Activated naive CD8-positive, alpha-beta T cell treated with anti-CD3 and anti-CD28 coated beads for 36 hours (primary cell): ENCODE results near the gene INPP4A. TPM values are rescaled to one million over a fixed set of nuclear protein-coding genes. Genes with fewer than 3 reads are reported as not detected.
"Not testable (repeated sequence)": the region's sequence is repeated elsewhere in the genome, so short reads cannot be mapped to it uniquely, and the experiment has no call there.

ENCODE experiments used
- DNase-seq: peaks from one replicate; pipeline ENCODE4 v3.0.0; 2021
- H3K27ac Mint-ChIP-seq: one replicate; pipeline ENCODE4 v1.8.0; 2022; ENCODE audit warnings: mild to moderate bottlenecking, moderate library complexity, mixed read lengths
- H3K27me3 Mint-ChIP-seq: one replicate; pipeline ENCODE4 v1.8.0; 2022; ENCODE audit warnings: mild to moderate bottlenecking, mixed read lengths
- H3K36me3 Mint-ChIP-seq: one replicate; pipeline ENCODE4 v1.8.0; 2021; ENCODE audit warnings: mild to moderate bottlenecking, mixed read lengths
- H3K4me1 Mint-ChIP-seq: one replicate; pipeline ENCODE4 v1.8.0; 2021; ENCODE audit warnings: mixed read lengths
- H3K4me3 Mint-ChIP-seq: one replicate; pipeline ENCODE4 v1.8.0; 2022; ENCODE audit warnings: mild to moderate bottlenecking, moderate library complexity, mixed read lengths
- H3K9me3 Mint-ChIP-seq: one replicate; pipeline ENCODE4 v1.8.0; 2022; ENCODE audit warnings: mixed read lengths
- total RNA-seq, 2 experiments: library from RNA; stranded (reverse); gene quantifications; one replicate each; pipeline ENCODE4 v1.2.3, GENCODE V29; 2021

The INPP4A gene
- total RNA-seq, 2 experiments from 2014 or later, result 31.6 to 31.9 TPM

GRCh38 chr2:98422449-98422848 is 22.2 kb upstream of the INPP4A start:
- Mint-ChIP-seq H3K27me3 (no peaks in the 10 kb centered on the region), H3K36me3 (peaks cover 7% of the 10 kb centered on the region), H3K9me3 (peaks cover 12% of the 10 kb centered on the region), H3K4me1 (no peaks in the 10 kb centered on the region), H3K4me3 (no peak overlapping the region), H3K27ac (no peak overlapping the region)
- DNase-seq, result no peak

GRCh38 chr2:98426771-98427170 is 17.9 kb upstream of the INPP4A start:
- Mint-ChIP-seq H3K27ac (no peak overlapping the region), H3K9me3 (peaks cover 10% of the 10 kb centered on the region), H3K4me3 (no peak overlapping the region), H3K36me3 (peaks cover 7% of the 10 kb centered on the region), H3K27me3 (no peaks in the 10 kb centered on the region), H3K4me1 (no peaks in the 10 kb centered on the region)
- DNase-seq, result no peak

GRCh38 chr2:98432145-98432544 is 12.5 kb upstream of the INPP4A start:
- no peak overlapping the region for H3K27ac Mint-ChIP-seq
- peaks cover 10% of the 10 kb centered on the region for H3K9me3 Mint-ChIP-seq
- no peaks in the 10 kb centered on the region for H3K4me1 Mint-ChIP-seq
- no peaks in the 10 kb centered on the region for H3K27me3 Mint-ChIP-seq
- no peak overlapping the region for H3K4me3 Mint-ChIP-seq
- DNase-seq, result no peak
- peaks cover 7% of the 10 kb centered on the region for H3K36me3 Mint-ChIP-seq

- Mint-ChIP-seq H3K4me1 (peaks cover 6% of the 10 kb centered on the region), H3K27ac (no peak overlapping the region), H3K27me3 (no peaks in the 10 kb centered on the region), H3K4me3 (no peak overlapping the region), H3K9me3 (peaks cover 12% of the 10 kb centered on the region), H3K36me3 (peaks cover 7% of the 10 kb centered on the region)
- no peak for DNase-seq
Measured at GRCh38 chr2:98433363-98433964, 11.2 kb upstream of the INPP4A start.

- no peaks in the 10 kb centered on the region for H3K27me3 Mint-ChIP-seq
Measured at GRCh38 chr2:98434492-98434891, 10.2 kb upstream of the INPP4A start.

GRCh38 chr2:98435670-98436069 is 9.0 kb upstream of the INPP4A start:
- not testable (repeated sequence) for H3K27ac Mint-ChIP-seq
- H3K9me3 Mint-ChIP-seq, result peaks cover 30% of the 10 kb centered on the region

More at GRCh38 chr2:98434492-98434891, 10.2 kb upstream of the INPP4A start:
- Mint-ChIP-seq H3K36me3 (peaks cover 9% of the 10 kb centered on the region), H3K4me1 (peaks cover 15% of the 10 kb centered on the region), H3K4me3 (no peak overlapping the region), H3K9me3 (peaks cover 20% of the 10 kb centered on the region), H3K27ac (no peak overlapping the region)
- DNase-seq, result no peak

GRCh38 chr2:98436734-98437133 is 7.9 kb upstream of the INPP4A start:
- H3K4me3 Mint-ChIP-seq, result no peak overlapping the region
- peaks cover 18% of the 10 kb centered on the region for H3K4me1 Mint-ChIP-seq
- no peak overlapping the region for H3K27ac Mint-ChIP-seq
- H3K36me3 Mint-ChIP-seq, result peaks cover 20% of the 10 kb centered on the region
- H3K27me3 Mint-ChIP-seq, result no peaks in the 10 kb centered on the region
- peaks cover 33% of the 10 kb centered on the region for H3K9me3 Mint-ChIP-seq
- DNase-seq, result no peak

More at GRCh38 chr2:98435670-98436069, 9.0 kb upstream of the INPP4A start:
- Mint-ChIP-seq H3K4me1 (peaks cover 18% of the 10 kb centered on the region), H3K36me3 (peaks cover 19% of the 10 kb centered on the region)
- H3K4me3 Mint-ChIP-seq, DNase-seq, H3K27me3 Mint-ChIP-seq: not testable (repeated sequence)

- Mint-ChIP-seq H3K4me3 (peak overlapping the region; percentile 60), H3K27ac (peak overlapping the region; percentile 87), H3K4me1 (peaks cover 18% of the 10 kb centered on the region), H3K36me3 (peaks cover 17% of the 10 kb centered on the region), H3K9me3 (peaks cover 26% of the 10 kb centered on the region), H3K27me3 (no peaks in the 10 kb centered on the region)
- DNase-seq, result no peak
Measured at GRCh38 chr2:98438190-98439133, 6.2 kb upstream of the INPP4A start.

GRCh38 chr2:98441706-98442450 is 2.8 kb upstream of the INPP4A start:
- no peak overlapping the region for H3K4me3 Mint-ChIP-seq
- DNase-seq, result no peak
- H3K36me3 Mint-ChIP-seq, result peaks cover 21% of the 10 kb centered on the region
- no peak overlapping the region for H3K27ac Mint-ChIP-seq
- no peaks in the 10 kb centered on the region for H3K27me3 Mint-ChIP-seq
- H3K4me1 Mint-ChIP-seq, result peaks cover 33% of the 10 kb centered on the region
- peaks cover 24% of the 10 kb centered on the region for H3K9me3 Mint-ChIP-seq

GRCh38 chr2:98442488-98442887 is 2.2 kb upstream of the INPP4A start:
- Mint-ChIP-seq H3K27me3 (no peaks in the 10 kb centered on the region), H3K27ac (no peak overlapping the region)

GRCh38 chr2:98445177-98445682 is 572 bp downstream of the INPP4A start:
- Mint-ChIP-seq H3K36me3 (peaks cover 11% of the 10 kb centered on the region), H3K27me3 (no peaks in the 10 kb centered on the region), H3K4me3 (peak overlapping the region; percentile 90), H3K27ac (peak overlapping the region; percentile 88), H3K4me1 (peaks cover 44% of the 10 kb centered on the region), H3K9me3 (peaks cover 6% of the 10 kb centered on the region)
- no peak for DNase-seq

More at GRCh38 chr2:98442488-98442887, 2.2 kb upstream of the INPP4A start:
- Mint-ChIP-seq H3K9me3 (peaks cover 24% of the 10 kb centered on the region), H3K4me3 (no peak overlapping the region), H3K4me1 (peaks cover 38% of the 10 kb centered on the region), H3K36me3 (peaks cover 21% of the 10 kb centered on the region)
- DNase-seq, result no peak

GRCh38 chr2:98445683-98446581 is 1.3 kb downstream of the INPP4A start:
- no peak for DNase-seq
- peaks cover 51% of the 10 kb centered on the region for H3K4me1 Mint-ChIP-seq
- no peaks in the 10 kb centered on the region for H3K27me3 Mint-ChIP-seq

GRCh38 chr2:98446850-98447249 is 2.2 kb downstream of the INPP4A start:
- peaks cover 8% of the 10 kb centered on the region for H3K36me3 Mint-ChIP-seq
- peak overlapping the region; percentile 88 for H3K27ac Mint-ChIP-seq
- H3K4me1 Mint-ChIP-seq, result peaks cover 60% of the 10 kb centered on the region
- H3K4me3 Mint-ChIP-seq, result peak overlapping the region; percentile 90
- DNase-seq, result no peak
- no peaks in the 10 kb centered on the region for H3K9me3 Mint-ChIP-seq
- no peaks in the 10 kb centered on the region for H3K27me3 Mint-ChIP-seq

More at GRCh38 chr2:98445683-98446581, 1.3 kb downstream of the INPP4A start:
- peaks cover under 1% of the 10 kb centered on the region for H3K9me3 Mint-ChIP-seq
- H3K27ac Mint-ChIP-seq, result peak overlapping the region; percentile 88
- peak overlapping the region; percentile 90 for H3K4me3 Mint-ChIP-seq
- H3K36me3 Mint-ChIP-seq, result peaks cover 8% of the 10 kb centered on the region
